Keratinocyte (primary cell): ENCODE results near the gene INPP4B.

Experiments
- EZH2 ChIP-seq: IDR thresholded peaks from one replicate; pipeline ENCODE4 v1.6.1; 2012; ENCODE audit warnings: inconsistent platforms, mild to moderate bottlenecking, low read length, moderate library complexity
- TF ChIP-seq, protein P1 (sequence below), 3 experiments: IDR thresholded peaks in 1 of 3; conservative IDR thresholded peaks in 1 of 3; optimal IDR thresholded peaks in 1 of 3; 2 replicates in 2 of 3; 3 replicates in 1 of 3; pipeline versions ENCODE3 to v1.5.1; 2011; ENCODE audit warnings: low read length in 3 of 3, mild to moderate bottlenecking in 3 of 3, moderate library complexity in 2 of 3, control low read depth in 1 of 3, inconsistent platforms in 1 of 3; ENCODE audit not compliant: insufficient read depth in 2 of 3; ENCODE audit errors: extremely low read depth in 1 of 3

DNA sequence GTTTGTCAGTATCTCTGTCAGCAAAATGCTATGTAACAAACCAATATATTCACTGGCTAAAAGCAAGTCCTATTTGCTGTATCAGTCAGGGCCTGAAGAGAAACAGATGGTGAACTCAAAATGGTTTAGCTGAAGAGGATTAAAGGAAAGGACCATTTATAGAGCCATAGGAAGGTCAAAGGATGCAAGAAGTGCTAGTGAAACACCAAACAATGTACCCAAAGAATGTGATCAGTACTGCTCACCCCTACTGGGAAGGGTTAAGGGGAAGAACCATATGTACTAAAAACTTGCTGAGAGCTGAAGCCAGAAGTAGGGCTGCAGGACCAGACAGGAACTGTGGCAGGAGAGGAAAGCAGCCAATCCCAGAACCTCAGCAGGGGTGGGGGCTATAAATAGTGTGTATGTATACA lies 479.3 kb downstream of the INPP4B start:
- TF ChIP-seq, protein P1, sequence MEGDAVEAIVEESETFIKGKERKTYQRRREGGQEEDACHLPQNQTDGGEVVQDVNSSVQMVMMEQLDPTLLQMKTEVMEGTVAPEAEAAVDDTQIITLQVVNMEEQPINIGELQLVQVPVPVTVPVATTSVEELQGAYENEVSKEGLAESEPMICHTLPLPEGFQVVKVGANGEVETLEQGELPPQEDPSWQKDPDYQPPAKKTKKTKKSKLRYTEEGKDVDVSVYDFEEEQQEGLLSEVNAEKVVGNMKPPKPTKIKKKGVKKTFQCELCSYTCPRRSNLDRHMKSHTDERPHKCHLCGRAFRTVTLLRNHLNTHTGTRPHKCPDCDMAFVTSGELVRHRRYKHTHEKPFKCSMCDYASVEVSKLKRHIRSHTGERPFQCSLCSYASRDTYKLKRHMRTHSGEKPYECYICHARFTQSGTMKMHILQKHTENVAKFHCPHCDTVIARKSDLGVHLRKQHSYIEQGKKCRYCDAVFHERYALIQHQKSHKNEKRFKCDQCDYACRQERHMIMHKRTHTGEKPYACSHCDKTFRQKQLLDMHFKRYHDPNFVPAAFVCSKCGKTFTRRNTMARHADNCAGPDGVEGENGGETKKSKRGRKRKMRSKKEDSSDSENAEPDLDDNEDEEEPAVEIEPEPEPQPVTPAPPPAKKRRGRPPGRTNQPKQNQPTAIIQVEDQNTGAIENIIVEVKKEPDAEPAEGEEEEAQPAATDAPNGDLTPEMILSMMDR (optimal IDR thresholded peaks at IDR 0.05 in 1 of 3, IDR thresholded peaks at IDR 0.05 in 1 of 3, conservative IDR thresholded peaks at IDR 0.05 in 1 of 3; ENCODE audit: extremely low read depth in 1 of 3, insufficient read depth in 2 of 3, low read length in 3 of 3): no peak
- no peak for TF ChIP-seq EZH2
